Fibroblast of the aortic adventitia (primary cell): ENCODE results near the gene CYTIP. TPM values are rescaled to one million over a fixed set of nuclear protein-coding genes. Genes with fewer than 3 reads are reported as not detected.
"Not testable (repeated sequence)": the region's sequence is repeated elsewhere in the genome, so short reads cannot be mapped to it uniquely, and the experiment has no call there.

Source experiments
- DNase-seq: peaks from one replicate; pipeline ENCODE4 v3.0.0-alpha.2; 2010; ENCODE audit warnings: low read depth
- H3K4me3 ChIP-seq: 2 replicates; pipeline ENCODE4 v1.5.1; 2011; ENCODE audit warnings: low read depth, mild to moderate bottlenecking, control low read depth, low read length, moderate library complexity
- CTCF ChIP-seq: IDR thresholded peaks from 2 replicates; pipeline ENCODE4 v1.5.1; 2011; ENCODE audit warnings: mild to moderate bottlenecking, low read length, control low read depth, inconsistent platforms; ENCODE audit not compliant: insufficient read depth
- total RNA-seq: library from RNA; depleted of rRNA; stranded (reverse); fragments of >200 nt; gene quantifications from 2 replicates; pipeline ENCODE4 v1.2.3, GENCODE V29; 2012; ENCODE audit warnings: low replicate concordance

Gene CYTIP
- total RNA-seq, 1 donor = 1.4 TPM

- DNase-seq = no peak
- no peak overlapping the region for H3K4me3 ChIP-seq
- no peak for TF ChIP-seq CTCF
Observed at GRCh38 chr2:157386247-157386646, 57.6 kb downstream of the CYTIP start.

- no peak for TF ChIP-seq CTCF
- H3K4me3 ChIP-seq = no peak overlapping the region
- no peak for DNase-seq
Observed at GRCh38 chr2:157377861-157378260, 66.0 kb downstream of the CYTIP start.

DNA sequence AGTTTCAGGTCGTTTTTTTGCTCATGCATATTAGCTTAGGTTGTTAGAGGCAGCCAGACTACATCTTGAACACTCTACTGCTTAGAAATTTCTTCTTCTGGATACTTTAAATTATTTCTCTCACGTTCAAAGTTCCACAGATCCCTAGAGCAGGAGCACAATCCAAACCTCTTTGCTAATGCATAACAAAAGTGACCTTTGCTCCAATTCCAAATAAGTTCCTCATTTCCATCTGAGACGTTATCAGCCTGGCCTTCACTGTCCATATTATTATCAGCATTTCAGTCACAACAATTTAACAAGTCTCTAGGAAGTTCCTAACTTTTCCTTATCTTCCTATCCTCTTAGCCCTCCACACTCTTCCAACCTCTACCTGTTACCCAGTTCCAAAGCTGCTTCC is 67.8 kb downstream of the CYTIP start:
- DNase-seq = no peak
- H3K4me3 ChIP-seq = no peak overlapping the region
- TF ChIP-seq CTCF = no peak

GRCh38 chr2:157375384-157375783 is 68.5 kb downstream of the CYTIP start:
- no peak for TF ChIP-seq CTCF
- no peak overlapping the region for H3K4me3 ChIP-seq
- DNase-seq = no peak

DNA sequence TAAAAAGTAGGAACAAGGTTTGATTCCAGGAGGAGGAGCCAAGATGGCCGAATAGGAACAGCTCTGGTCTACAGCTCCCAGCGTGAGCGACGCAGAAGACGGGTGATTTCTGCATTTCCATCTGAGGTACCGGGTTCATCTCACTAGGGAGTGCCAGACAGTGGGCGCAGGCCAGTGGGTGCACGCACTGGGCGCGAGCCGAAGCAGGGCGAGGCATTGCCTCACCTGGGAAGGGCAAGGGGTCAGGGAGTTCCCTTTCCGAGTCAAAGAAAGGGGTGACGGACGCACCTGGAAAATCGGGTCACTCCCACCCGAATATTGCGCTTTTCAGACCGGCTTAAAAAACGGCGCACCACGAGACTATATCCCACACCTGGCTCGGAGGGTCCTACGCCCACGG is 75.4 kb downstream of the CYTIP start:
- not testable (repeated sequence) for H3K4me3 ChIP-seq, DNase-seq

- no peak for DNase-seq
- no peak for TF ChIP-seq CTCF
- no peak overlapping the region for H3K4me3 ChIP-seq
Observed at GRCh38 chr2:157367704-157368103, 76.2 kb downstream of the CYTIP start.

Other genes starting within 250 kb of the CYTIP start
- gene GALNT5, start 186.4 kb downstream of the CYTIP start, total RNA-seq = 11.4 and 38.3 TPM in 2 replicates
- gene ERMN, start 118.3 kb downstream of the CYTIP start, total RNA-seq = 0.18 TPM in 1 of 2 replicates, not detected in the other
- gene ACVR1C, start 184.8 kb upstream of the CYTIP start, total RNA-seq = 0.63 and 1.2 TPM in 2 replicates